ENCODE data around the gene TRMT2A.

DNA sequence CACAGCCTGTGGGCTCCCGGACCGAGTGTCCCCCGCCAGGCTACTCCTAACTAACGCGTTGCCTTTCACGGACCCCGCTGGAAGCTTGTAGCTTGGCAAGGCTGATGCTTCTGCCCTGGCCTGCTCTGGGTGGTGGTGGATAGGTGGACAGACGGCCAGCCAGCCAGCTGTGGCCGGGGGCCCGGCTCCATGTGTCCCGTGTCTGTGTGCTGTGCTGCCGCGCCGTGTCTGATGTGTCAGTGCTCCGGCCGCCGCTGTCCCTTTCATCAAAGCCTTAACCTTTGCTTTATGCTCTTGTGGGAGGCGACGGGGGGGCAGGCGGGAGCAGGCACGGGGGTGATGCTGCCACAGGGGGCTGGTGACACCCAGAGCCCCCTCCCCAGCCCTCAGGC lies 28.8 kb upstream of the TRMT2A start:
- no peak for TF ChIP-seq CTCF (IDR thresholded peaks at IDR 0.05)
- no peak for TF ChIP-seq JUND (IDR thresholded peaks at IDR 0.05)
- no peak for TF ChIP-seq NRF1 (IDR thresholded peaks at IDR 0.05; ENCODE audit: low read depth, low read length)
- no peak for TF ChIP-seq SIN3A (IDR thresholded peaks at IDR 0.05; ENCODE audit: borderline replicate concordance, low read depth, low read length)

Measured in SK-N-SH (cell line).